ENCODE results near the gene ATAD1.
A peak's percentile ranks its signal among the peaks of the same experiment; 100 is the strongest.
"Not testable (repeated sequence)": the region's sequence is repeated elsewhere in the genome, so short reads cannot be mapped to it uniquely, and the experiment has no call there.

ATAD1 gene

GRCh38 chr10:87846023-87846422 is 28.0 kb upstream of the ATAD1 start:
- DNase-seq: no peak

- no peak for DNase-seq
These were observed 27.6 kb upstream of the ATAD1 start for GRCh38 chr10:87845624-87845998.

- DNase-seq: no peak
These were observed 27.0 kb upstream of the ATAD1 start for GRCh38 chr10:87844837-87845623.

- DNase-seq: no peak
These were observed 25.7 kb upstream of the ATAD1 start for GRCh38 chr10:87843714-87844113.

GRCh38 chr10:87842776-87843497 is 24.9 kb upstream of the ATAD1 start:
- DNase-seq: no peak

- no peak for DNase-seq
These were observed 24.2 kb upstream of the ATAD1 start for GRCh38 chr10:87842220-87842641.

GRCh38 chr10:87841186-87841585 is 23.2 kb upstream of the ATAD1 start:
- DNase-seq: no peak

- no peak for DNase-seq
These were observed 20.6 kb upstream of the ATAD1 start for GRCh38 chr10:87838650-87839049.

- no peak for DNase-seq
These were observed 19.4 kb upstream of the ATAD1 start for GRCh38 chr10:87837445-87837844.

- no peak for DNase-seq
These were observed 18.1 kb upstream of the ATAD1 start for GRCh38 chr10:87836098-87836497.

- DNase-seq: no peak
These were observed 12.1 kb upstream of the ATAD1 start for GRCh38 chr10:87829986-87830729.

- not testable (repeated sequence) for DNase-seq
These were observed 11.0 kb upstream of the ATAD1 start for GRCh38 chr10:87829051-87829450.

- no peak for DNase-seq
These were observed 9.7 kb upstream of the ATAD1 start for GRCh38 chr10:87827681-87828080.

GRCh38 chr10:87826653-87827052 is 8.6 kb upstream of the ATAD1 start:
- DNase-seq: no peak

GRCh38 chr10:87819289-87819585 is 1.2 kb upstream of the ATAD1 start:
- no peak for DNase-seq

GRCh38 chr10:87818505-87819288 is 671 bp upstream of the ATAD1 start:
- peak; percentile 73 for DNase-seq

- DNase-seq: no peak
These were observed 973 bp downstream of the ATAD1 start for GRCh38 chr10:87816898-87817608.

GRCh38 chr10:87816163-87816897 is 1.7 kb downstream of the ATAD1 start:
- DNase-seq: no peak

GRCh38 chr10:87804939-87805569 is 13.0 kb downstream of the ATAD1 start:
- no peak for DNase-seq

GRCh38 chr10:87803831-87804230 is 14.2 kb downstream of the ATAD1 start:
- DNase-seq: no peak

GRCh38 chr10:87803328-87803727 is 14.7 kb downstream of the ATAD1 start:
- DNase-seq: no peak

All from activated naive CD4-positive, alpha-beta T cell treated with Interleukin-2 at 50 U/mL for 16 hours (primary cell).